ENCODE measurements around the gene DIO3. TPM values are rescaled to one million over a fixed set of nuclear protein-coding genes. Genes with fewer than 3 reads are reported as not detected.

The DIO3 gene
- total and polyA plus RNA-seq, 2 experiments from 2014 or later, result 0.18 TPM; not detected in 1

GRCh38 chr14:101586531-101587430 lies 25.5 kb downstream of the DIO3 start:
- no peak for DNase-seq (ENCODE audit: low read depth in 1 of 2, low spot score in 1 of 2)
- no peak overlapping the region for H3K27ac ChIP-seq
- H3K27me3 ChIP-seq, result peaks cover 3% of the 10 kb centered on the region
- H3K4me1 ChIP-seq (ENCODE audit: low read depth), result no peaks in the 10 kb centered on the region
- no peaks in the 10 kb centered on the region for H3K9me3 ChIP-seq (ENCODE audit: low read depth)
- H3K36me3 ChIP-seq, result no peaks in the 10 kb centered on the region
- TF ChIP-seq CTCF (IDR thresholded peaks at IDR 0.05; ENCODE audit: low read depth, low read length), result no peak
- H3K4me3 ChIP-seq, result no peak overlapping the region

- Histone ChIP-seq H3K4me3 (no peak overlapping the region), H3K4me1 (ENCODE audit: low read depth) (no peaks in the 10 kb centered on the region), H3K27me3 (no peaks in the 10 kb centered on the region), H3K27ac (no peak overlapping the region), H3K36me3 (no peaks in the 10 kb centered on the region), H3K9me3 (ENCODE audit: low read depth) (no peaks in the 10 kb centered on the region)
- TF ChIP-seq CTCF (IDR thresholded peaks at IDR 0.05; ENCODE audit: low read depth, low read length), result no peak
- DNase-seq (ENCODE audit: low read depth in 1 of 2, low spot score in 1 of 2), result no peak
These were observed 26.2 kb downstream of the DIO3 start for GRCh38 chr14:101587441-101587911.

GRCh38 chr14:101588286-101588975 lies 27.1 kb downstream of the DIO3 start:
- Histone ChIP-seq H3K9me3 (ENCODE audit: low read depth) (no peaks in the 10 kb centered on the region), H3K27ac (no peak overlapping the region), H3K4me3 (no peak overlapping the region), H3K36me3 (no peaks in the 10 kb centered on the region), H3K27me3 (no peaks in the 10 kb centered on the region), H3K4me1 (ENCODE audit: low read depth) (no peaks in the 10 kb centered on the region)
- no peak for DNase-seq (ENCODE audit: low read depth in 1 of 2, low spot score in 1 of 2)
- TF ChIP-seq CTCF (IDR thresholded peaks at IDR 0.05; ENCODE audit: low read depth, low read length), result no peak

- H3K9me3 ChIP-seq (ENCODE audit: low read depth), result no peaks in the 10 kb centered on the region
- peak in 1 of 2 donors; percentile 15 for DNase-seq (ENCODE audit: low read depth in 1 of 2, low spot score in 1 of 2)
- TF ChIP-seq CTCF (IDR thresholded peaks at IDR 0.05; ENCODE audit: low read depth, low read length), result no peak
- no peaks in the 10 kb centered on the region for H3K27me3 ChIP-seq
- no peaks in the 10 kb centered on the region for H3K36me3 ChIP-seq
- H3K27ac ChIP-seq, result no peak overlapping the region
- H3K4me3 ChIP-seq, result no peak overlapping the region
- no peaks in the 10 kb centered on the region for H3K4me1 ChIP-seq (ENCODE audit: low read depth)
These were observed 27.7 kb downstream of the DIO3 start for GRCh38 chr14:101588990-101589389.

GRCh38 chr14:101589486-101590015 lies 28.3 kb downstream of the DIO3 start:
- Histone ChIP-seq H3K4me1 (ENCODE audit: low read depth) (no peaks in the 10 kb centered on the region), H3K9me3 (ENCODE audit: low read depth) (no peaks in the 10 kb centered on the region), H3K36me3 (no peaks in the 10 kb centered on the region), H3K27ac (no peak overlapping the region), H3K27me3 (no peaks in the 10 kb centered on the region), H3K4me3 (no peak overlapping the region)
- TF ChIP-seq CTCF (IDR thresholded peaks at IDR 0.05; ENCODE audit: low read depth, low read length), result no peak
- no peak for DNase-seq (ENCODE audit: low read depth in 1 of 2, low spot score in 1 of 2)

Measured in cardiac muscle cell (in vitro differentiated cells and primary cell).